GM23338 (cell line): ENCODE results near the gene CDKN1A. TPM values are rescaled to one million over a fixed set of nuclear protein-coding genes. Genes with fewer than 3 reads are reported as not detected.

Experiments
- ATAC-seq: fragments of 200-7000 bp; cut with Tn5 transposase; 3 replicates; pipeline ENCODE4 v1.9.1; 2020
- DNase-seq: peaks from one replicate; pipeline ENCODE4 v3.0.0-alpha.2; 2015; ENCODE audit warnings: low spot score
- H2AFZ ChIP-seq: fragments of 200-600 bp; sonication (generic); 2 replicates; pipeline ENCODE4 v1.8.0; 2016; ENCODE audit warnings: antibody characterized with exemption, mild to moderate bottlenecking, moderate library complexity
- H3F3A ChIP-seq: fragments of 200-600 bp; sonication (generic); replicated peaks from 2 replicates; pipeline ENCODE4 v1.8.0; 2017; ENCODE audit warnings: antibody characterized with exemption, mixed run types, low read depth
- H3K27ac ChIP-seq: fragments of 200-600 bp; sonication (generic); 2 replicates; pipeline ENCODE4 v1.6.1; 2016; ENCODE audit warnings: low read depth
- H3K27me3 ChIP-seq: fragments of 200-600 bp; sonication (generic); 2 replicates; pipeline ENCODE4 v1.8.0; 2016; ENCODE audit warnings: mild to moderate bottlenecking, mixed run types, moderate library complexity; ENCODE audit not compliant: insufficient read depth
- H3K36me3 ChIP-seq: fragments of 200-600 bp; sonication (generic); 2 replicates; pipeline ENCODE4 v1.8.0; 2016; ENCODE audit warnings: mild to moderate bottlenecking; ENCODE audit not compliant: insufficient read depth
- H3K4me1 ChIP-seq: fragments of 200-600 bp; sonication (generic); 2 replicates; pipeline ENCODE4 v1.8.0; 2016; ENCODE audit warnings: mild to moderate bottlenecking, moderate library complexity; ENCODE audit not compliant: insufficient read depth
- H3K4me2 ChIP-seq: fragments of 200-600 bp; sonication (generic); 2 replicates; pipeline ENCODE4 v1.7.1; 2017; ENCODE audit warnings: mixed run types
- H3K4me3 ChIP-seq: fragments of 200-600 bp; sonication (generic); 2 replicates; pipeline ENCODE4 v1.6.1; 2016; ENCODE audit warnings: mixed run types
- H3K79me2 ChIP-seq: fragments of 200-600 bp; sonication (generic); replicated peaks from 2 replicates; pipeline ENCODE4 v1.8.0; 2017; ENCODE audit warnings: mild to moderate bottlenecking; ENCODE audit not compliant: insufficient read depth
- H3K9me2 ChIP-seq: fragments of 200-600 bp; sonication (generic); 2 replicates; pipeline ENCODE4 v1.8.0; 2017; ENCODE audit not compliant: insufficient read depth
- H4K20me1 ChIP-seq: fragments of 200-600 bp; sonication (generic); replicated peaks from 2 replicates; pipeline ENCODE4 v1.8.0; 2017; ENCODE audit warnings: mild to moderate bottlenecking; ENCODE audit not compliant: insufficient read depth
- H3K27ac Mint-ChIP-seq: 2 replicates; pipeline ENCODE4 v1.8.0; 2020; ENCODE audit warnings: inconsistent platforms, mild to moderate bottlenecking, moderate library complexity, mixed read lengths
- H3K27me3 Mint-ChIP-seq: 3 replicates; pipeline ENCODE4 v1.8.0; 2022; ENCODE audit warnings: low read depth, mild to moderate bottlenecking, moderate library complexity, mixed read lengths, inconsistent platforms; ENCODE audit not compliant: insufficient read depth, poor library complexity
- H3K36me3 Mint-ChIP-seq: 3 replicates; pipeline ENCODE4 v1.8.0; 2021; ENCODE audit warnings: low read depth, mild to moderate bottlenecking, inconsistent platforms, moderate library complexity, mixed read lengths
- H3K4me1 Mint-ChIP-seq: 3 replicates; pipeline ENCODE4 v1.8.0; 2020; ENCODE audit warnings: mild to moderate bottlenecking, inconsistent platforms, mixed read lengths
- H3K4me3 Mint-ChIP-seq: 3 replicates; pipeline ENCODE4 v1.8.0; 2021; ENCODE audit warnings: moderate library complexity, mild to moderate bottlenecking, inconsistent platforms, mixed read lengths
- H3K9me3 Mint-ChIP-seq: 3 replicates; pipeline ENCODE4 v1.8.0; 2020; ENCODE audit warnings: moderate library complexity, mild to moderate bottlenecking, inconsistent platforms, mixed read lengths
- CREB1 ChIP-seq: fragments of 250-450 bp; sonication (Bioruptor Pico); IDR thresholded peaks from 2 replicates; pipeline ENCODE4 v1.5.0; 2020; ENCODE audit warnings: low read depth, mild to moderate bottlenecking, moderate library complexity
- EZH2 ChIP-seq: fragments of 200-600 bp; sonication (generic); IDR thresholded peaks from one replicate; pipeline ENCODE4 v1.8.0; 2017; ENCODE audit warnings: antibody characterized with exemption, mild to moderate bottlenecking, low read depth; ENCODE audit not compliant: unreplicated experiment
- EZH2phosphoT487 ChIP-seq: fragments of 200-600 bp; sonication (generic); IDR thresholded peaks from one replicate; pipeline ENCODE4 v1.8.1; 2018; ENCODE audit warnings: antibody characterized with exemption; ENCODE audit not compliant: unreplicated experiment
- JUNB ChIP-seq: IDR thresholded peaks from one replicate; pipeline ENCODE4 v1.6.1; 2016; ENCODE audit warnings: antibody characterized with exemption; ENCODE audit not compliant: unreplicated experiment
- NANOG ChIP-seq: IDR thresholded peaks from 2 replicates; pipeline ENCODE4 v1.6.1; 2016; ENCODE audit warnings: antibody characterized with exemption, borderline replicate concordance
- POLR2AphosphoS5 ChIP-seq: IDR thresholded peaks from 2 replicates; pipeline ENCODE4 v1.6.1; 2016; ENCODE audit warnings: antibody characterized with exemption, low read depth
- REST ChIP-seq: IDR thresholded peaks from one replicate; pipeline ENCODE4 v1.6.1; 2018; ENCODE audit warnings: antibody characterized with exemption; ENCODE audit not compliant: unreplicated experiment
- STAT1 ChIP-seq: IDR thresholded peaks from one replicate; pipeline ENCODE4 v1.6.1; 2016; ENCODE audit warnings: antibody characterized with exemption; ENCODE audit not compliant: unreplicated experiment
- ZNF114 ChIP-seq: fragments of 250-450 bp; sonication (Bioruptor Pico); IDR thresholded peaks from 2 replicates; pipeline ENCODE4 v1.5.0; 2020; ENCODE audit warnings: mild to moderate bottlenecking, moderate library complexity
- ZNF331 ChIP-seq: fragments of 250-450 bp; sonication (Bioruptor Pico); IDR thresholded peaks from 2 replicates; pipeline ENCODE4 v1.5.0; 2020; ENCODE audit warnings: low read depth, mild to moderate bottlenecking, moderate library complexity
- polyA plus RNA-seq: library from polyadenylated mRNA; unstranded; fragments of >200 nt; fragmentation: Nextera tagmentation; extraction: Ambion mirVana; gene quantifications from 2 replicates; pipeline ENCODE4 v1.2.1, GENCODE V29; 2016
- total RNA-seq: library from RNA; depleted of rRNA; stranded (reverse); fragments of >200 nt; shearing (Covaris generic); gene quantifications from 2 replicates; pipeline ENCODE4 v1.2.3, GENCODE V29; 2014

Gene CDKN1A
- total and polyA plus RNA-seq, 2 experiments from 2014 or later: 31.5 to 45.6 TPM

GRCh38 chr6:36692861-36693702 lies 14.6 kb downstream of the CDKN1A start:
- no peak overlapping the region for H3K27ac ChIP-seq
- no peaks in the 10 kb centered on the region for H3K9me2 ChIP-seq
- Mint-ChIP-seq H3K9me3 (no peaks in the 10 kb centered on the region), H3K27ac (no peak overlapping the region), H3K36me3 (no peaks in the 10 kb centered on the region), H3K27me3 (peaks cover 1% of the 10 kb centered on the region), H3K4me1 (peaks cover 2% of the 10 kb centered on the region; the same call in 2 of the 3 replicates), H3K4me3 (no peak overlapping the region; the same call in 2 of the 3 replicates)
- DNase-seq: no peak
- H4K20me1 ChIP-seq: no peaks in the 10 kb centered on the region
- H3K4me1 ChIP-seq: no peaks in the 10 kb centered on the region
- H3K79me2 ChIP-seq: no peaks in the 10 kb centered on the region
- H3K27me3 ChIP-seq: no peaks in the 10 kb centered on the region
- H2AFZ ChIP-seq: peak overlapping the region; percentile 83
- TF ChIP-seq POLR2AphosphoS5: no peak
- TF ChIP-seq CREB1 (CRISPR knock-in tag): no peak
- TF ChIP-seq STAT1: no peak
- TF ChIP-seq NANOG: no peak
- TF ChIP-seq REST: no peak
- no peak for TF ChIP-seq JUNB
- no peak for TF ChIP-seq EZH2
- no peak for TF ChIP-seq ZNF331
- TF ChIP-seq EZH2phosphoT487: no peak
- TF ChIP-seq ZNF114 (CRISPR knock-in tag): no peak
- no peaks in the 10 kb centered on the region for H3F3A ChIP-seq
- no peaks in the 10 kb centered on the region for H3K36me3 ChIP-seq
- H3K4me3 ChIP-seq: no peak overlapping the region
- no peak overlapping the region for H3K4me2 ChIP-seq
- no peak; the same call in 1 of the 3 replicates for ATAC-seq

GRCh38 chr6:36694616-36695015 lies 16.1 kb downstream of the CDKN1A start:
- no peaks in the 10 kb centered on the region for H3K27me3 ChIP-seq
- H3K4me2 ChIP-seq: no peak overlapping the region
- no peak overlapping the region for H3K27ac ChIP-seq
- DNase-seq (no peak), ATAC-seq (no peak)
- TF ChIP-seq ZNF114 (CRISPR knock-in tag): no peak
- no peak overlapping the region for H3K27ac Mint-ChIP-seq
- no peaks in the 10 kb centered on the region for H3K79me2 ChIP-seq
- H3K4me1 Mint-ChIP-seq: peaks cover 2% of the 10 kb centered on the region; the same call in 2 of the 3 replicates
- peaks cover 1% of the 10 kb centered on the region for H3K27me3 Mint-ChIP-seq
- H3K9me2 ChIP-seq: no peaks in the 10 kb centered on the region
- H3F3A ChIP-seq: no peaks in the 10 kb centered on the region
- no peaks in the 10 kb centered on the region for H3K36me3 Mint-ChIP-seq
- H3K36me3 ChIP-seq: no peaks in the 10 kb centered on the region
- 0 out of 2 replicates have a peak overlapping the region, but pooled peaks have one; percentile 39 for H2AFZ ChIP-seq
- no peak overlapping the region for H3K4me3 Mint-ChIP-seq
- H4K20me1 ChIP-seq: no peaks in the 10 kb centered on the region
- H3K9me3 Mint-ChIP-seq: no peaks in the 10 kb centered on the region
- H3K4me3 ChIP-seq: no peak overlapping the region
- H3K4me1 ChIP-seq: no peaks in the 10 kb centered on the region
